ENCODE measurements around the gene NACA. TPM values are rescaled to one million over a fixed set of nuclear protein-coding genes. Genes with fewer than 3 reads are reported as not detected.

NACA gene
- total and polyA plus RNA-seq, 7 donors = 1,056 to 2,405 (median 1,536) TPM

GRCh38 chr12:56722832-56723231, 2.3 kb downstream of the NACA start:
- peaks cover 0 to 68% (median 64%) of the 10 kb centered on the region in 4 donors for H3K4me1 ChIP-seq
- H3K36me3 ChIP-seq = peaks cover 6 to 44% (median 13%) of the 10 kb centered on the region in 4 donors
- H3K9me3 ChIP-seq = no peaks in the 10 kb centered on the region
- H3K27ac ChIP-seq = peak overlapping the region in 2 of 4 donors; percentile 89 to 96
- DNase-seq = no peak
- intact Hi-C loops (cut with DNase I) = no loop called here
- TF ChIP-seq POLR2A (IDR thresholded peaks at IDR 0.05) = no peak
- no peak for TF ChIP-seq EP300 (IDR thresholded peaks at IDR 0.05)
- no peak for TF ChIP-seq CTCF (IDR thresholded peaks at IDR 0.05)
- H3K4me3 ChIP-seq = peak overlapping the region in 2 of 4 donors; percentile 78 to 97
- H3K27me3 ChIP-seq = no peaks in the 10 kb centered on the region
- 29 to 68% methylated on average over 4 of the region's 4 CpGs for WGBS, 2 donors

GRCh38 chr12:56721721-56722120, 3.4 kb downstream of the NACA start:
- Histone ChIP-seq H3K36me3 (peaks cover 6 to 44% (median 14%) of the 10 kb centered on the region in 4 donors), H3K27me3 (no peaks in the 10 kb centered on the region), H3K4me1 (peaks cover 0 to 80% (median 75%) of the 10 kb centered on the region in 4 donors), H3K27ac (peak overlapping the region in 3 of 4 donors; percentile 7 to 96 (median 89)), H3K4me3 (peak overlapping the region in 1 of 4 donors; percentile 97), H3K9me3 (no peaks in the 10 kb centered on the region)
- TF ChIP-seq CTCF (IDR thresholded peaks at IDR 0.05) = no peak
- no peak for TF ChIP-seq POLR2A (IDR thresholded peaks at IDR 0.05)
- no peak for TF ChIP-seq EP300 (IDR thresholded peaks at IDR 0.05)
- no peak for TF ChIP-seq POLR2AphosphoS5 (IDR thresholded peaks at IDR 0.05)
- DNase-seq = no peak
- intact Hi-C loops (cut with DNase I) = no loop called here
- WGBS, 2 donors = 39 to 56% methylated on average over 2 of the region's 2 CpGs

- Histone ChIP-seq H3K36me3 (peaks cover 6 to 44% (median 16%) of the 10 kb centered on the region in 4 donors), H3K4me1 (peaks cover 0 to 85% (median 78%) of the 10 kb centered on the region in 4 donors), H3K27ac (peak overlapping the region; percentile 7 to 89 (median 32)), H3K27me3 (no peaks in the 10 kb centered on the region), H3K4me3 (peak overlapping the region in 1 of 4 donors; percentile 97), H3K9me3 (no peaks in the 10 kb centered on the region)
- no peak for DNase-seq
- TF ChIP-seq CTCF (IDR thresholded peaks at IDR 0.05) (no peak), EP300 (IDR thresholded peaks at IDR 0.05) (no peak), POLR2AphosphoS5 (IDR thresholded peaks at IDR 0.05) (no peak), POLR2A (IDR thresholded peaks at IDR 0.05) (no peak)
- intact Hi-C loops (cut with DNase I) = no loop called here
- 70 to 72% methylated on average over 2 of the region's 2 CpGs for WGBS, 2 donors
These were observed 3.9 kb downstream of the NACA start for GRCh38 chr12:56721216-56721615.

GRCh38 chr12:56720731-56721151, 4.4 kb downstream of the NACA start:
- Histone ChIP-seq H3K27me3 (no peaks in the 10 kb centered on the region), H3K36me3 (peaks cover 6 to 49% (median 16%) of the 10 kb centered on the region in 4 donors), H3K4me3 (no peak overlapping the region), H3K27ac (peak overlapping the region; percentile 7 to 89 (median 32)), H3K4me1 (peaks cover 0 to 86% (median 78%) of the 10 kb centered on the region in 4 donors), H3K9me3 (no peaks in the 10 kb centered on the region)
- no peak for DNase-seq
- intact Hi-C loops (cut with DNase I) = no loop called here
- 54 to 92% methylated on average over 1 of the region's 1 CpG for WGBS, 2 donors
- TF ChIP-seq POLR2A (IDR thresholded peaks at IDR 0.05) (no peak), POLR2AphosphoS5 (IDR thresholded peaks at IDR 0.05) (no peak), CTCF (IDR thresholded peaks at IDR 0.05) (no peak), EP300 (IDR thresholded peaks at IDR 0.05) (no peak)

- Histone ChIP-seq H3K36me3 (peaks cover 11 to 66% (median 22%) of the 10 kb centered on the region in 4 donors), H3K27ac (no peak overlapping the region), H3K9me3 (no peaks in the 10 kb centered on the region), H3K4me1 (peaks cover 0 to 89% (median 78%) of the 10 kb centered on the region in 4 donors), H3K27me3 (no peaks in the 10 kb centered on the region), H3K4me3 (no peak overlapping the region)
- no peak for TF ChIP-seq EP300 (IDR thresholded peaks at IDR 0.05)
- DNase-seq = no peak
- intact Hi-C loops (cut with DNase I) = no loop called here
These were observed 6.0 kb downstream of the NACA start for GRCh38 chr12:56719056-56719455.
